Loucy (cell line): Measurements from ENCODE around the gene SLC6A18.

Experiments used
- CTCF ChIP-seq: fragments of 200-600 bp; sonication (generic); conservative IDR thresholded peaks from 2 replicates; pipeline ENCODE4 v1.5.1; 2014; ENCODE audit warnings: mild to moderate bottlenecking, antibody characterized with exemption, low read length
- EZH2phosphoT487 ChIP-seq: fragments of 200-600 bp; IDR thresholded peaks from 2 replicates; pipeline ENCODE4 v1.6.1; 2018; ENCODE audit warnings: antibody characterized with exemption, mild to moderate bottlenecking, moderate library complexity, borderline replicate concordance

GRCh38 chr5:1216211-1216917 lies 8.8 kb upstream of the SLC6A18 start:
- TF ChIP-seq CTCF (no peak), EZH2phosphoT487 (no peak)
